Activated CD4-positive, CD25-positive, alpha-beta regulatory T cell treated with anti-CD3 and anti-CD28 coated beads, Interleukin-2, amount 50 U/mL, for 24 hours (primary cell): ENCODE data around the gene TNFAIP1.
A peak's percentile ranks its signal among the peaks of the same experiment; 100 is the strongest.
"Not testable (repeated sequence)": the region's sequence is repeated elsewhere in the genome, so short reads cannot be mapped to it uniquely, and the experiment has no call there.

ENCODE experiments used
- ATAC-seq, 2 donors: fragments of 150-1000 bp; cut with Tn5 transposase; one replicate each; pipeline ENCODE4 v1.10.0; 2021; ENCODE audit warnings: mild to moderate bottlenecking in 1 of 2, moderate library complexity in 1 of 2

Gene TNFAIP1

DNA sequence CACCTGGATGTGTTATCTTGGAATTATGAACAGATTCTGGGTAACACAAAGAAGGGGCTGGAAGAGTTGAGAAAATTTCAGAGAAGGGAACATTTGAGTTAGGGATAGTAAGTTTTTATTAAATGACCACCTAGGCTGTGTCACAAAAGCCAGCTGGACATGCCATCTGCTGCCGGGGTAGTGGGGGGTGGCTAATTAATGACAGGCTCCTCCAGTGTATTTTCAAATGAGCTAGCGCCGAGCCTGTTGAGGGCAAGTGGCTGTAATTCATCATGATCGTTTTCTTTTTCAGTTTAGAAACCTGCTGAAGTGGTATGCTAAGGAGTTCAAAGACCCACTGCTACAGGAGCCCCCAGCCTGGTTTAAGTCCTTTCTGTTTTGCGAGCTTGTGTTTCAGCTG is 10.3 kb upstream of the TNFAIP1 start:
- ATAC-seq: no peak

GRCh38 chr17:28326114-28326513 is 9.4 kb upstream of the TNFAIP1 start:
- no peak for ATAC-seq

DNA sequence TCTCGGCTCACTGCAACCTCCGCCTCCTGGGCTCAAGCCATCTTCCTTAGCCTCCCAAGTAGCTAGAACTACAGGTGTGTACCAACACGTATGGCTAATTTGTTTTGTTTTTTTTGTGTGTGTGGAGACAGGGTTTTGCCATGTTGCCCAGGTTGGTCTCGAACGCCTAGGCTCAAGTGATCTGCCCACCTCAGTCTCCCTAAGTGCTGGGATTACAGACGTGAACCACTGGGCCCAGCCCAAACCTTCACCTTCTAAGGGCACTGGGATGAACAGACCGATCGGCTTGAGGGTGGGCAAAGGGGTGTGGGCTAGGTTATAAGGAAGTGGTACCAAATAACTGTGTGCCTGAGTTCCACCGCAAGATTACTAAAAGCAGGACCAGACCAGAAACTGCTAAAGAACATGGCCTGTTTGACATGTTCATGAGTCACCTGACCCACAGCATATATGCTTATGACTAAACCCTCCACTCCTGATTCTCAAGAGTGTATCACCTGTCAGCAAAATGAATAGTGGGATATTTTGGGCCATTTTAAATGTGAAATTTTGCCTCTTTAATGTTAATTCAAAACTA is 8.4 kb upstream of the TNFAIP1 start:
- ATAC-seq: peak; percentile 99

DNA sequence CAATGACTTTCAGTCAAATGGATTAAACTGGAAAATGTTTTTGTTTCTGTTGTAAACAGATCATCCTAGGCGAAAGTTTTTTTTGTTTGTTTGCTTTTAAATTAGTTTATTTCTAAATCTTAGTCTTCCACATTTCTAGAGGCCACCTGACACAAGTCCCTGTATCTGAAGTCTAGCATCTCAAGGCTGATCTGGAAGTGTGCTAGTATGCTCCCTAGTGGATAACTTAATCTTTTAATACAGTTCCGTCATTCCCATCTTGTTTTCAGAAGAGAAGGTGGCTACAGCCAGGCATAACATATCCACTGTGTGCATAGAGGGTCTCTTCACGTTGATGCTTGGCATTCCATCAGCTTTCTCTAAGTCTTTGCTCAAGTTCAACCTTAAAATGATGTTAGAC is 7.9 kb upstream of the TNFAIP1 start:
- no peak for ATAC-seq

DNA sequence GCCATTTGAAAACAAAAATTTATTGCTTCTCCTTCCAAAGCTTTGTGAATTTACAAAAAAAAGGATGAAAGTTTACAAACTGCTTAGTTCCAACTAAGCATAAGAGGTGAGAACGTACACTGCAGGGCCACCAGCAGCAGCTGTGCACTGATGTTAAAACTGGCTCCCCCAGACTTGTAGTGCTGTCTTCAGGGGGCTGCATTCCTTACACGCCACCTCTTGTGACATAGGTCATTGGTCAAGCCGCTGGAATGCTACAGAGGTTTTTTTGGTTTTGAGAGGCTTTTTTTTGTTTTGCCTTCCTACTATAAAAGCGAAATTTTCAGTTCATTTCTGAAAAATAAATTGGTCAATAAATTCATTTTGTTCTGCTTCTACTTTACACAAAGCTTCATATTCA is 7.2 kb upstream of the TNFAIP1 start:
- ATAC-seq: no peak

DNA sequence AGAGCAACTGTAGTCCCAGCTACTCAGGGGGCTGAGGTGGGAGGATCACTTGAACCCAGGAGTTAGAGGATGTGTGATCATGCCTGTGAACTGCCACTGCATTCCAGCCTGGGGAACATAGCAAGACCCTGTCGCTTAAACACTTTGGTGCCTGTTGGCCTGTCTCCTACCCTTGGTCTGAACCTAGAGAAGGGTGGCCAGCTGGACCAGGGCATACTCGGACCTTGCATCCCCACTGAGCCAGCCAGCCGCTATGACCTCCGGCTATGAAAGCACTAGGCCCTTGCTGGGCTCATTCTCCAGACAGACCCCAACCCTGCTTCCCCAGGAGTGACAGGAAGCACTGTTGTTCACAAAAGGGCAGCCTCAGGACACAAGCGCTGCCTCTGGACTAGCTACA is 4.9 kb upstream of the TNFAIP1 start:
- ATAC-seq: no peak

DNA sequence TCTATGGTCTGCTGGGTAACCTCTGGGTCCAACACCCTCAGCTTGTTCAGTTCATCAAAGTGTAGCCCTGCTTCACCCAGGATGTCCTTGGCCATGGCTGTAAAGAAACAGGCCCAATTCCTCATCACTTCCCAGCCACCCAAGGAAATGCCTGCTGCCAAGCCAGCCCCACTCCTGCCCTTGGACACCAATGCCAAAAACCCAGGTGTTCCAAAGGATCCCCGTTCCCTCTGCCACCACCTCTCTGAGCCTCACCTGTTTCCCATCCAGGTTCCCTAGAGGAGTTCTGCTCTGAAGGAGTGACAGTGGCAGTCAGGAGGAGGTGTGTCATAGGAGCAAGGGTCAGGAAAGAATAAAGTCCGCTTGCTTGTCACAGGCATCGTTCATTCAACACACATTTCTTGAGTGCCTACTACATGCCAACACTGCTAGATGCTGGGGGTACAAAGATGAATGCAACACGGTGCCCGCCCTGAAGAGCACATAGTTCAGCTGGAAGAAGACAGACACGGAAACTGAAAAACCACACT is 3.6 kb upstream of the TNFAIP1 start:
- ATAC-seq: no peak

DNA sequence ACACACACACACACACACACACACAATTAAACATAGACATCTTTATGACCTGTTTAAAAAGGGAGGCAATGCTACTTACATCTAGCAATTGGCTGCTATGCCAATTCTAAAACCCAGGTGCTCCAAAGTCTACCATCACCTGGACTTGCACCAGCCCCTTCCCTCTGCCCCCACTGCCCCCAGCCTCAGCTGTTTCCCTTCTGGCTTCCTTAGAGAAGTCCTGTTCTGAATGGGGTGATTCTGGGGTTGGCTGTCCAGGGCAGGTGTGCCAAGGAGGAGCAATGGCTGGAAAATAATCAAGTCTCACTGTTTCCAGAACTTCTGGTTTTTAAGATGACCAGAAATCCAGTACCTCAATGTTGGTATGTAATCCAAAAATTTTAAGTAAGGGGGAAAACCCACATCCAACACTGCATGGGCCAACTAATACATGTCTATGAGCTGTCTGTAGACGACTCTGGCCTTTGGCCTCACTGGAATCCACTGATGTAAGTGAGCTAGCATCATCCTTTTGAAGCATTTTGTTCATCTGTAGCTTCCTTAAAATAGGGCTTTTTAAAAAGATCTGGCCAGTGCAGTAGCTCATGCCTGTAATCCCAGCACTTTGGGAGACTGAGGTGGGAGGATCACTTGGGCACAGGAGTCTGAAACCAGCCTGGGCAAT is 2.3 kb upstream of the TNFAIP1 start:
- ATAC-seq: no peak

GRCh38 chr17:28334171-28334570 is 1.4 kb upstream of the TNFAIP1 start:
- ATAC-seq: no peak

- no peak for ATAC-seq
Observed at GRCh38 chr17:28334666-28335200, 828 bp upstream of the TNFAIP1 start.

GRCh38 chr17:28335959-28336871 is 654 bp downstream of the TNFAIP1 start:
- ATAC-seq: no peak

GRCh38 chr17:28338056-28338768 is 2.7 kb downstream of the TNFAIP1 start:
- no peak for ATAC-seq

- not testable (repeated sequence) for ATAC-seq
Observed at GRCh38 chr17:28338769-28339212, 3.2 kb downstream of the TNFAIP1 start.

DNA sequence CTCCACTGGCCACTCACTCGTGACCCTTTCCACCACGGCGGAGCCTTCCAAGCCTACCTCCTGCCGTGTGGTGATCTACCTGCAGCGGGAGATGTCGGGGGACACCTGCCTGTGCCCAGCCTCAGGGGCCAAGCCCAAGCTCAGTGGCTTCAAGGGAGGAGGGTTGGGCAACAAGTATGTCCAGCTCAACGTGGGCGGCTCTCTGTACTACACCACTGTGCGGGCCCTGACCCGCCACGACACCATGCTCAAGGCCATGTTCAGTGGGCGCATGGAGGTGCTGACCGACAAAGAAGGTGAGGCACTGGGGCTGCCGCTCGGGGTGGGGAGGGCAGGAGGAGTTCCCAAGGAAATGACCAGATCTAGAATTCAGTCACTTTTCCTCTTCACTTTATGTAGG is 3.9 kb downstream of the TNFAIP1 start:
- ATAC-seq: no peak

- ATAC-seq: no peak
Observed at GRCh38 chr17:28340374-28340773, 4.8 kb downstream of the TNFAIP1 start.

- ATAC-seq: no peak
Observed at GRCh38 chr17:28341516-28341915, 6.0 kb downstream of the TNFAIP1 start.

DNA sequence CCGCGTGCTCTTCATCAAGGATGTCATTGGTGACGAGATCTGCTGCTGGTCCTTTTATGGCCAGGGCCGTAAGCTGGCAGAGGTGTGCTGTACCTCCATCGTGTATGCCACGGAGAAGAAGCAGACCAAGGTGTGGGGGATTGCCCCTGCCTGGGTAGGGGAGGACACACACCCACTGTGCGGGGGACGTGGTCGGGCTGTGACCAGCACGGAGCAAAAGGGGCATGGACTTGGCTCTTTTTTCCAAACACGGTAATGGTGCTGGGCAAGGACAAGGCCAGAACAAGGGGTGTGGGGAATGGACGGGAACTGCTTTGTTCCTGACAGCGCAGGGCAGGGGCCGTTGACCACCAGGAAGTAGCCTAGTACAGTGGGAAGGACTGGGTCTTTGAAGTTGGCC is 6.8 kb downstream of the TNFAIP1 start:
- no peak for ATAC-seq

DNA sequence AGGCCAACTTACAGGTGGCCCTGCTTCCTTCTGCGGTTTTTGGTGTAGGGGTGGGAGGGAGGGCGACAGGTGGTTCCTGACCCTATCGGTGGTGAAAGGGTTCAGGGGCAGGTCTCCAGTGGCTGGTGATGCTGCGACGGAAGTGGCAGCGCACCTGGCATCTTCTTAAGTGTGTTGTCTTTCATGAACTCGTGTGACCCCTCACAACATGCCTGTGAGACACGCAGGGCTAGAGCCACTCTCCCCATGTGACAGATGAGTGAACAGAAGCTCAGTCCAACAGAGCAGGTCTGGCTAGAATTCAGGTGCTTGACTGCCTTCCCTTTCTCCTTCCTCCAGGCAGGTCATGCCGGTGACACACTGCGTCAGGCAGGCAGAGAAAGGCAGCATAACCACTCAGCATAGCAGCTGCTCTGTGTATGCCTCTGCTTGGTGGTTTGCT is 8.0 kb downstream of the TNFAIP1 start:
- no peak for ATAC-seq

DNA sequence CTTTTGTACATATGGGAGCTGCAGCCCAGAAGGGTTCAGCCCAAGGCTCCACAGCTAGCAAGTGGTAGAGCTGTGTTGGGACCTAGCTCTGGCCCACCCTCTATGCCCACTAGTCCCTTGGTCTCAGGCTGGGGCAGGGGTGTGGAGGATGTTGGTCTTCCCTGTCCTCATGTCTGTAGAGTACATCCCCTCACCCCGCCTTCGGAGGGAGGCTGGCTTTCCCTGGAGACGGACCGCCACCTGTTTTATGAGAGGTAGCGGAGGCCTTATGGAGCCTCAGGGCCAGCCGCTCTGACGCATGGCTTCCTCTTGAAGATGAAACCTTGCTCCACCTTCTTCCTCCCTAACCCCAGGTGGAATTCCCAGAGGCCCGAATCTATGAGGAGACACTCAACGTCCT is 8.4 kb downstream of the TNFAIP1 start:
- no peak for ATAC-seq

- no peak for ATAC-seq
Observed at GRCh38 chr17:28344435-28344901, 8.9 kb downstream of the TNFAIP1 start.

GRCh38 chr17:28345419-28346198 is 10.0 kb downstream of the TNFAIP1 start:
- no peak for ATAC-seq

DNA sequence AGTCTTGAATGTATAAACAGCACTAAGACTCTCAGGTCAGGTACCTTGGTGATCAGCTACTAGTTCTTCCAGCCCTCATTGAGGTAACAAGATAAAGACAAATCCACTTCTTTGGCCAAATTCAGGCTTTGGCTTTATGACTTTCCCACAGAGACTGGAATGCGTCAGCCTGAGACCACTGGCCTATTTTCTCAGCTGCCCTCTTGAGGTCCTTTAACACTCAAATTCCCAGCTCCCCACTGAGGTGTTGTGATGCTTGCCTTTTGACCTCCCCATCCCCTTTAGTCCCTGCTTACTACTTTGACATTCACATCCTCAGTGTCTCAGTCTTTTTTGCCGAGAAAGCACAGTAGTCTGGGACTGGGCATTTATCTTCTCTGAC is 10.6 kb downstream of the TNFAIP1 start:
- no peak for ATAC-seq
